BE2C (cell line): ENCODE measurements around the gene GRIN2C.

Experiments used
- DNase-seq: peaks from one replicate; pipeline ENCODE4 v3.0.0-alpha.2; 2020
- H3K27me3 ChIP-seq: fragments of 250-450 bp; sonication (Bioruptor Pico); 2 replicates; pipeline ENCODE4 v1.5.1; 2020; ENCODE audit warnings: mild to moderate bottlenecking
- H3K36me3 ChIP-seq: fragments of 250-450 bp; sonication (Bioruptor Pico); 2 replicates; pipeline ENCODE4 v1.5.1; 2020; ENCODE audit warnings: mild to moderate bottlenecking
- H3K4me1 ChIP-seq: fragments of 250-450 bp; sonication (Bioruptor Pico); 2 replicates; pipeline ENCODE4 v1.5.1; 2020
- H3K4me3 ChIP-seq: 2 replicates; pipeline ENCODE4 v1.5.1; 2011; ENCODE audit warnings: low read depth, low read length
- H3K9me3 ChIP-seq: fragments of 250-450 bp; sonication (Bioruptor Pico); 2 replicates; pipeline ENCODE4 v1.5.1; 2020
- CTCF ChIP-seq: IDR thresholded peaks from 2 replicates; pipeline ENCODE4 v1.5.1; 2012; ENCODE audit warnings: mild to moderate bottlenecking, low read depth, low read length

Gene GRIN2C

GRCh38 chr17:74824961-74825627 lies 34.6 kb downstream of the GRIN2C start:
- peaks cover under 1% of the 10 kb centered on the region; the same call in 1 of the 2 replicates for H3K36me3 ChIP-seq
- no peaks in the 10 kb centered on the region for H3K9me3 ChIP-seq
- no peaks in the 10 kb centered on the region for H3K4me1 ChIP-seq
- no peak overlapping the region for H3K4me3 ChIP-seq
- TF ChIP-seq CTCF = no peak
- DNase-seq = no peak
- no peaks in the 10 kb centered on the region for H3K27me3 ChIP-seq

GRCh38 chr17:74822939-74823367 lies 36.7 kb downstream of the GRIN2C start:
- Histone ChIP-seq H3K9me3 (no peaks in the 10 kb centered on the region), H3K4me3 (no peak overlapping the region), H3K27me3 (no peaks in the 10 kb centered on the region), H3K4me1 (no peaks in the 10 kb centered on the region), H3K36me3 (no peaks in the 10 kb centered on the region)
- no peak for TF ChIP-seq CTCF
- no peak for DNase-seq

GRCh38 chr17:74822335-74822938 lies 37.2 kb downstream of the GRIN2C start:
- no peaks in the 10 kb centered on the region for H3K36me3 ChIP-seq
- TF ChIP-seq CTCF = no peak
- no peak for DNase-seq
- no peak overlapping the region for H3K4me3 ChIP-seq
- H3K27me3 ChIP-seq = no peaks in the 10 kb centered on the region
- H3K9me3 ChIP-seq = no peaks in the 10 kb centered on the region
- H3K4me1 ChIP-seq = no peaks in the 10 kb centered on the region

- no peaks in the 10 kb centered on the region for H3K36me3 ChIP-seq
- no peak overlapping the region for H3K4me3 ChIP-seq
- no peaks in the 10 kb centered on the region for H3K9me3 ChIP-seq
- DNase-seq = no peak
- no peak for TF ChIP-seq CTCF
- H3K27me3 ChIP-seq = no peaks in the 10 kb centered on the region
- no peaks in the 10 kb centered on the region for H3K4me1 ChIP-seq
Measured at GRCh38 chr17:74821655-74822334, 37.9 kb downstream of the GRIN2C start.

- DNase-seq = no peak
- Histone ChIP-seq H3K27me3 (no peaks in the 10 kb centered on the region), H3K4me3 (no peak overlapping the region), H3K36me3 (no peaks in the 10 kb centered on the region), H3K9me3 (no peaks in the 10 kb centered on the region), H3K4me1 (no peaks in the 10 kb centered on the region)
- no peak for TF ChIP-seq CTCF
Measured at GRCh38 chr17:74819801-74820436, 39.8 kb downstream of the GRIN2C start.
